Skeletal muscle tissue (tissue), 4 donors: ENCODE measurements around the gene PTPRG. TPM values are rescaled to one million over a fixed set of nuclear protein-coding genes. Genes with fewer than 3 reads are reported as not detected.

Source experiments
- H3K27ac ChIP-seq: one replicate; pipeline ENCODE4 v1.7.0; 2013; ENCODE audit warnings: mild to moderate bottlenecking, low read depth, low read length, inconsistent platforms
- H3K27me3 ChIP-seq, 3 donors: one replicate each; pipeline ENCODE4 v1.7.0; 2013; ENCODE audit warnings: low read length in 3 of 3; ENCODE audit not compliant: control insufficient read depth in 3 of 3, insufficient read depth in 3 of 3
- H3K36me3 ChIP-seq, 3 donors: one replicate each; pipeline ENCODE4 v1.7.0; 2013; ENCODE audit warnings: low read length in 3 of 3; ENCODE audit not compliant: control insufficient read depth in 3 of 3, insufficient read depth in 3 of 3
- H3K4me1 ChIP-seq, 3 donors: one replicate each; pipeline ENCODE4 v1.7.0; 2013; ENCODE audit warnings: low read length in 3 of 3, mild to moderate bottlenecking in 3 of 3; ENCODE audit not compliant: control insufficient read depth in 3 of 3, insufficient read depth in 3 of 3
- H3K4me3 ChIP-seq, 3 donors: one replicate each; pipeline ENCODE4 v1.7.0; 2013; ENCODE audit warnings: low read length in 3 of 3
- H3K9ac ChIP-seq, 3 donors: one replicate each; pipeline ENCODE4 v1.7.0; 2013; ENCODE audit warnings: low read length in 3 of 3, mild to moderate bottlenecking in 3 of 3, moderate library complexity in 2 of 3, low read depth in 1 of 3
- H3K9me3 ChIP-seq, 3 donors: one replicate each; pipeline ENCODE4 v1.7.0; 2013; ENCODE audit warnings: low read length in 3 of 3; ENCODE audit not compliant: control insufficient read depth in 3 of 3
- total RNA-seq: library from RNA; depleted of rRNA; stranded (reverse); fragments of >200 nt; gene quantifications from one replicate; pipeline ENCODE4 v1.2.3, GENCODE V29; 2014
- donor health status: Osteomylitis.

Gene PTPRG
- total RNA-seq, 1 donor from 2014 or later, result 48.5 TPM

GRCh38 chr3:61935814-61936213 lies 374.4 kb downstream of the PTPRG start:
- H3K27me3 ChIP-seq, result no peaks in the 10 kb centered on the region
- H3K27ac ChIP-seq, result no peak overlapping the region
- no peaks in the 10 kb centered on the region for H3K36me3 ChIP-seq
- H3K4me1 ChIP-seq, result peaks cover 2 to 25% (median 9%) of the 10 kb centered on the region in 3 donors
- peaks cover 0 to 7% (median 2%) of the 10 kb centered on the region in 3 donors for H3K9me3 ChIP-seq
- no peak overlapping the region for H3K4me3 ChIP-seq
- no peak overlapping the region for H3K9ac ChIP-seq

- H3K27me3 ChIP-seq, result no peaks in the 10 kb centered on the region
- H3K36me3 ChIP-seq, result no peaks in the 10 kb centered on the region
- peaks cover 2 to 19% (median 9%) of the 10 kb centered on the region in 3 donors for H3K4me1 ChIP-seq
- no peak overlapping the region for H3K9ac ChIP-seq
- H3K27ac ChIP-seq, result no peak overlapping the region
- peaks cover 0 to 7% (median 2%) of the 10 kb centered on the region in 3 donors for H3K9me3 ChIP-seq
- H3K4me3 ChIP-seq, result no peak overlapping the region
These were observed 375.1 kb downstream of the PTPRG start for GRCh38 chr3:61936344-61936937.

GRCh38 chr3:61937477-61937876 lies 376.1 kb downstream of the PTPRG start:
- H3K9me3 ChIP-seq, result peaks cover 0 to 7% (median 2%) of the 10 kb centered on the region in 3 donors
- H3K9ac ChIP-seq, result no peak overlapping the region
- peaks cover 2 to 11% (median 6%) of the 10 kb centered on the region in 3 donors for H3K4me1 ChIP-seq
- no peaks in the 10 kb centered on the region for H3K27me3 ChIP-seq
- no peaks in the 10 kb centered on the region for H3K36me3 ChIP-seq
- no peak overlapping the region for H3K4me3 ChIP-seq
- H3K27ac ChIP-seq, result no peak overlapping the region

GRCh38 chr3:61938878-61939549 lies 377.6 kb downstream of the PTPRG start:
- H3K27ac ChIP-seq, result no peak overlapping the region
- no peaks in the 10 kb centered on the region for H3K27me3 ChIP-seq
- H3K4me3 ChIP-seq, result no peak overlapping the region
- no peaks in the 10 kb centered on the region for H3K36me3 ChIP-seq
- peaks cover 0 to 3% (median 0%) of the 10 kb centered on the region in 3 donors for H3K4me1 ChIP-seq
- peaks cover 0 to 7% (median 2%) of the 10 kb centered on the region in 3 donors for H3K9me3 ChIP-seq
- no peak overlapping the region for H3K9ac ChIP-seq

DNA sequence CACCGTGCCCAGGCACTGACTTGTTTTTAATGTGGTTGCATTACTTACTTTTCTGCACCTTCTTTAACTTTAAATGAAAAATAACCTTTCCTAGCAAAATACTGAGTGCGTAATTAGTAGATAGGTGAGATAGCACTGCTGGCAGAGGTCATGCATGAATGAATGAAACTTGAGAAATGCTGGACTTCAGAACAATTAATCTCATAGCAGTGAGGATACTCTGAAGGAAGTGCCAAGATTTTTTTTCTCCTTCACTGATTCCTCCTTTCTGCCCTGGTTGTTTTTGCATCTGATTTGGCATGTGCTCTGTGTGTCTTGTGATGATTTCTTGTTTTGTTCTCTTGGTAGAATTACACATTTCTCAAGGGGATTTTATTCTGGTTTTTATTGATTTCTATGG lies 378.9 kb downstream of the PTPRG start:
- H3K9me3 ChIP-seq, result no peaks in the 10 kb centered on the region
- peaks cover 0 to 3% (median 0%) of the 10 kb centered on the region in 3 donors for H3K4me1 ChIP-seq
- no peak overlapping the region for H3K4me3 ChIP-seq
- no peak overlapping the region for H3K27ac ChIP-seq
- H3K36me3 ChIP-seq, result no peaks in the 10 kb centered on the region
- no peak overlapping the region for H3K9ac ChIP-seq
- no peaks in the 10 kb centered on the region for H3K27me3 ChIP-seq

- Histone ChIP-seq H3K27me3 (no peaks in the 10 kb centered on the region), H3K4me3 (no peak overlapping the region), H3K9ac (no peak overlapping the region), H3K27ac (no peak overlapping the region), H3K9me3 (no peaks in the 10 kb centered on the region), H3K4me1 (peaks cover 0 to 14% (median 2%) of the 10 kb centered on the region in 3 donors), H3K36me3 (no peaks in the 10 kb centered on the region)
These were observed 382.6 kb downstream of the PTPRG start for GRCh38 chr3:61943975-61944374.

DNA sequence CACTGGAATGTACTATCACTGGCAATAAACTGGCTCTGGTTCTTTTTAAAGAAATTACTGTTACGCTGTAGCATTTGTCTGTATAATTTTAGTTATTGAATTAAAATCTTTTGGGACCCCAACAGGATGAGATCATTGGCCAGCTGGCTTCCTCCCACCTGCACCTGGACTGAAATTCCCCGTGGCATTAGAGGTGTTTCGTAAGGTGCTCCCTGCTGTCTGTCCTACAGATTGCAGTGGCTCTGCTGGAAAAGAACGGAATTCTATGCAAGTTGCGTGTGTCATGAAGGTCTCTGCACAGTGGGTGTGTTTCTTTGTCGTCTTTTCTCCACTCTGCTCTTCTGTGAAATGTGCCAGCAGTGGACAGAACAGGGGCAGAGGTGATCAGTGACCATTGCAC lies 383.4 kb downstream of the PTPRG start:
- no peak overlapping the region for H3K4me3 ChIP-seq
- no peaks in the 10 kb centered on the region for H3K27me3 ChIP-seq
- no peaks in the 10 kb centered on the region for H3K36me3 ChIP-seq
- peaks cover 2 to 19% (median 4%) of the 10 kb centered on the region in 3 donors for H3K4me1 ChIP-seq
- no peaks in the 10 kb centered on the region for H3K9me3 ChIP-seq
- no peak overlapping the region for H3K9ac ChIP-seq
- H3K27ac ChIP-seq, result no peak overlapping the region

GRCh38 chr3:61945657-61946056 lies 384.3 kb downstream of the PTPRG start:
- H3K9me3 ChIP-seq, result no peaks in the 10 kb centered on the region
- H3K4me3 ChIP-seq, result no peak overlapping the region
- H3K4me1 ChIP-seq, result peaks cover 2 to 19% (median 4%) of the 10 kb centered on the region in 3 donors

GRCh38 chr3:61946570-61947324 lies 385.4 kb downstream of the PTPRG start:
- Histone ChIP-seq H3K9ac (no peak overlapping the region), H3K4me1 (peaks cover 2 to 19% (median 7%) of the 10 kb centered on the region in 3 donors), H3K4me3 (no peak overlapping the region), H3K27ac (no peak overlapping the region), H3K27me3 (no peaks in the 10 kb centered on the region), H3K36me3 (no peaks in the 10 kb centered on the region), H3K9me3 (no peaks in the 10 kb centered on the region)

More at GRCh38 chr3:61945657-61946056, 384.3 kb downstream of the PTPRG start:
- Histone ChIP-seq H3K36me3 (no peaks in the 10 kb centered on the region), H3K9ac (no peak overlapping the region), H3K27ac (no peak overlapping the region), H3K27me3 (no peaks in the 10 kb centered on the region)

DNA sequence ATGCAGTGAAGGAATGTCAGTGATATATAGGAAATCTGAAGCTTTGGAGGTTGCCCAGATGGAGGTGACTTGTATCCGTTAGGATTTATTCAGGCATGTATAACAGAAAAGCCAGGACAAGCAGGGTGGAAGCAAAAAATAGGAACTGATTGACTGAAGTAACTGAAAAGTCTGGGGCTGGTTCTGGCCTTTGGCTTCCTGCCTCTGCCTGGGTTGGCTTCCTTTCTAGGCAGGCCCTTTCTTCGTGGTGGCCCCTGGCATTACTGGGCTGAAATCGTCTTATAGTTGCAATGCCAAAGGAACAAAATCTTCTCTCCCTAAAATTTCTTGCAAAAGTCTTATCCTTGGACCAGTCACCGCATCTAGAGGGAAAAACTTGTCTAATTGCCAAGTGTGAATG lies 386.1 kb downstream of the PTPRG start:
- Histone ChIP-seq H3K27me3 (no peaks in the 10 kb centered on the region), H3K9ac (no peak overlapping the region), H3K9me3 (no peaks in the 10 kb centered on the region), H3K4me3 (no peak overlapping the region), H3K36me3 (no peaks in the 10 kb centered on the region), H3K4me1 (peaks cover 2 to 19% (median 7%) of the 10 kb centered on the region in 3 donors), H3K27ac (no peak overlapping the region)
